Stimulated activated CD4-positive, alpha-beta T cell treated with anti-CD3 and anti-CD28 coated beads, Interleukin-4, amount 100 ng/mL, for 24 hours (primary cell): ENCODE data around the gene TUT7.

Source experiments
- DNase-seq: peaks from one replicate; pipeline ENCODE4 v3.0.0-alpha.2; 2020

TUT7 gene

DNA sequence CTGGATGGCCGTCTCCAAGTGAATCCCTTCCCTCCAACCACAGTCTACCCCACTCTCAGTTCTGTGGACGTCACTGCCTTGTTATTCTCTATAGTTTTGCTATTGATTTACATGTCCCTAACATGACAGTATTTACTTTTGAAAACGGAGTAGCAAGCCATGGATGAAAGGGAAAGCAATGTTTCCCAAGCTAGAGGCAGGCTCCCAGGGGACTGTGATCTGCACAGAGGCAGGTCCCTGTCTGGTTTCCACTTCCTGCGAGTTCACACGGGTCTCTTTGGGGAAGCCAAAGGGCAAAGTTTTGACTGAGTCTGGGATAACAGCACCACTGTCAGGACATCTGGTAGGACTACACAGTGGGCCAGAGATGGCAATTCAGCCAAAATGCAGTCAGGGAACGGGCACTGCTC lies 107.5 kb downstream of the TUT7 start:
- DNase-seq = no peak

DNA sequence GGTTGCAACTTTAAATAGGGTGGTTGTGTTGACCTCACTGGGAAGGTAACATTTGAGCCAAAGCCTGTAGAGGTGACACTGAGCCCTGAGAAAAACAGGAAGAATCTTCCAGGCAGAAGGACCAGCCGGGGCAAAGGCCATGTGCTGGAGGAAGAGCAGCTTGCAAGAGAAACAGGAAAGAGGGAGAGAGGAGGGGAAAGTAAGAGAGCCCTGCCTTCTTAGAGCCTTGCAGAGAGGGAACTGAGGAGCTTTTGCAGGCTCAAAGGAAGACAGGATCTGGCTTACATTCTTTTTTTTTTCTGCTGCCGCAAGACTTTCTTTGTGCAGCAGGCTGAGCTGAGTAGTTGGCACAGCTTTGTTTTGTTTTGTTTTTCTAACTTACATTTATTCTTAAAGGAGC lies 112.1 kb downstream of the TUT7 start:
- no peak for DNase-seq

- no peak for DNase-seq
Observed at GRCh38 chr9:86241216-86241615, 113.0 kb downstream of the TUT7 start.

GRCh38 chr9:86238861-86239770 lies 115.1 kb downstream of the TUT7 start:
- DNase-seq = no peak
